Tibial nerve (tissue), 3 donors: ENCODE measurements around the gene CACNA1S.

Experiments used
- CTCF ChIP-seq, 5 experiments: fragments of 200-600 bp in 3 of 5; fragments of 450-650 bp in 2 of 5; sonication (generic) in 3 of 5; IDR thresholded peaks; one replicate each; pipeline ENCODE4 v1.5.1; 2016 to 2019; ENCODE audit warnings: antibody characterized with exemption in 5 of 5, mild to moderate bottlenecking in 3 of 5, moderate library complexity in 2 of 5
- POLR2A ChIP-seq, 2 donors: fragments of 450-650 bp; IDR thresholded peaks; one replicate each; pipeline ENCODE4 v1.6.1; 2017; ENCODE audit warnings: antibody characterized with exemption in 2 of 2, mild to moderate bottlenecking in 2 of 2, moderate library complexity in 2 of 2

- no peak for TF ChIP-seq CTCF (IDR thresholded peaks at IDR 0.05)
- peak in 1 of 2 donors; percentile 63 for TF ChIP-seq POLR2A (IDR thresholded peaks at IDR 0.05)
Observed at GRCh38 chr1:201154389-201155165, 42.4 kb upstream of the CACNA1S start, which contains the start of gene TMEM9.
